HPDE6-E6E7 (cell line): Measurements from ENCODE around the gene C17orf114.

Source experiments
- DNase-seq: peaks from one replicate; pipeline ENCODE4 v3.0.0; 2011; ENCODE audit warnings: missing footprints; ENCODE audit errors: extremely low spot score

Gene C17orf114

DNA sequence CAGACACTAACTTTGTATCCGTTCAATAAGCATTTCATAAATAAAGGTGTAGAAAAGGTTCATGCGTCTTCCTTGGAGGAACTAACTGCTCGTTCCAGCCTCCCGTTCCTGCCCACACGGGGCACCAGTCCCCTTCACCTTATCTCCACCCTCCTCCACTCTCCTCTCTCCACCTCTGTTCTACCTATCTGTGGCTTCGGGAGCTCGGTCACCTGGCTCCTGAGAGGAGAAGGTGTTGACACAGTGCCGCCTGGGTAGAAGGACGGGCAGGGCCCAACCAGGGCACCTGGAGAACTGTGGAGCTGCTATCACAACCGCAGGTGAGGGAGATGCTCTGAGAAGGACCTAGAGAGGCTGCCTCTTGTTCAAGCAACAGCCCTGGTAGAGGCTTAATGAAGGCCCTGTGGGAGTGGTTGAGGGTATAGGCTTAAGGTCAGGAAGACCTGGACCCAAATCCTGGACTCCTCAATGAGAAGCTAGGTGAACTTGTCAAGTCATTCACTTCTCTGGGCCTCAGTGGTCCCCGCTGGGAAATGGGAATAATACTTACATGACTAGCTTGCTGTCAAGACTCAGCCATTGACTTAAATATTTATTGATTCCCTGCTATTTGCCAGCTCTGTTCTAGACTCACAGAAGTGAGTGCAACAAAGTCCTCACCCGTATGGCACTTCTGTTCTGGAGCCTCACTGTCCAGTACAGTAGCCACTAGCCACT lies 21.4 kb upstream of the C17orf114 start:
- no peak for DNase-seq

DNA sequence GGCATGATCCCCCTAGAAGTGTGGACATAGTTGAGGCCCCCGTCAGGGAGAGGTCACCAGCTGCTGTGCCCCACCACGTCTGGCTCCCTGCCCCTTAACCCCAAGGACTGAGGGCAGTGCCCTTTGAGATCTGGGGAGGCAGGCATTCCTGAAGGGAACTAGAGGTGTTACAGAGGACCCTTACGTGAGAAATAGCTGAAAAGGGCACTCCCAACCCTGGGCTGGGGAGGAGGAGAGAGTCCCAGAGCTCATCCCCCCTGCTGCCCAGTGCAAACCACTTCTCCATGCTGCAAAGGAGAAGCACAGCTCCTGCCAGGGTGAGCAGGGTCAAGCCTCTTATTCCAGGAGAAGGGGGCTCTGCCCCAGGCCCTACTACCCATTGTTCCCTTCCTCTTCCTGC lies 20.7 kb upstream of the C17orf114 start:
- DNase-seq: no peak

DNA sequence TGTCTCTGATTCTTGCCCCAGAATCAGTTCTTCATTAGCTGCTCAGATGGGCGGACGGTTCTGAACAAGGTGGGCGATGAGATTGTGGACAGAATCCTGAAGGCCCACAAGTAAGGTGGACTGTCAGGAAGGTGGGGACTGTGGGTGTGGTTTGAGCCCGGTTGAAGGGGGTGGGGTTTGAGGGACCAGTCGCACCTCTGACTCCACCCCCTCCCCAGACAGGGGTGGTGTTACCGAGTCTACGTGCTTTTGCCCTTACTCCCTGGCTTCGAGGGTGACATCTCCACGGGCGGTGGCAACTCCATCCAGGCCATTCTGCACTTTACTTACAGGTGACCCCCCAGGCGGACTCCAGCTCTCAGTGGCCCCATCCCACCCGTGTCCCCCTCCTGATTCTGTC lies 16.1 kb upstream of the C17orf114 start:
- no peak for DNase-seq

DNA sequence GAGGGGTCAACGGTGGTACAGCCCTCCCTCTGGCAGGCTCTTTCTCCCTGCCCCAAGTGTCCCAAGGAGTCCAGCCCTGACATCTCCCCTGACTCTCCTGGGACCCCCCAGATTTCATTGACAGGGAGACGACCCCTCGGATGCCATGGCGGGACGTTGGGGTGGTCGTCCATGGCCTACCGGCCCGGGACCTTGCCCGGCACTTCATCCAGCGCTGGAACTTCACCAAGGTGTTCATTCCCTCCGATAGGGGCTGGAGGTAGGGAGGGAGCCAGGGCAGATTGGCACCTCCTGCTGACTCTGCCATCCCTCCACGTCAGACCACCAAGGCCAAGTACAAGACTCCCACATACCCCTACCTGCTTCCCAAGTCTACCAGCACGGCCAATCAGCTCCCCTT lies 14.7 kb upstream of the C17orf114 start:
- no peak for DNase-seq

DNA sequence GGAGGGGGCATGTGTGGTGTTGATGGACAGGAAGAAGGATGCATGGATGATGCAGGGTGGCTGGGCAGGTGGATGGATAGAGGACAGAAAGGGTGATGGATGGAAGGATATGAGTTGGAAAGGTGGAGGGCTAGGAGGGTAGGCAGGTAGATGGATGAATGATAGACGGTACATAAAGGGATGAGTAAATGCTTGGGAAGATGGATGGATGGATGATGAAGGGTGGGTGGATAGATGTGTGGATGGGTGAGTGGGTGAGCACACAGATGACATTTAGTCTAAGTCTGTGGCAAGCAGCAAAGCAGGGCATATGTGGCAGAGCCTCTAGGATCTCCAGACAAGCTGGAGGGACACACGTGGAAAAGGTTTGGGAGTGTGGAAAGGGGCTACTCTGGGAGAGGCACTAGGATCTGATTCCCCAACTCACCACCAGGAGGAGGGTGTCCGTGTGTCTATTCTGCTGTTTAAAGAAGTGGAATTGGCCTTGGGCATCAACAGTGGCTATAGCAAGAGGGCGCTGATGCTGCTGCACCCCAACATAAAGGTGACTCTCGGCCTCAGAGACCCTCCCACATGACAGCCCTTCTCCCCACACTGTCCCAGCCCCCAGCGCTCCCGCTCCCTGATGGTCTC lies 13.0 kb upstream of the C17orf114 start:
- no peak for DNase-seq

DNA sequence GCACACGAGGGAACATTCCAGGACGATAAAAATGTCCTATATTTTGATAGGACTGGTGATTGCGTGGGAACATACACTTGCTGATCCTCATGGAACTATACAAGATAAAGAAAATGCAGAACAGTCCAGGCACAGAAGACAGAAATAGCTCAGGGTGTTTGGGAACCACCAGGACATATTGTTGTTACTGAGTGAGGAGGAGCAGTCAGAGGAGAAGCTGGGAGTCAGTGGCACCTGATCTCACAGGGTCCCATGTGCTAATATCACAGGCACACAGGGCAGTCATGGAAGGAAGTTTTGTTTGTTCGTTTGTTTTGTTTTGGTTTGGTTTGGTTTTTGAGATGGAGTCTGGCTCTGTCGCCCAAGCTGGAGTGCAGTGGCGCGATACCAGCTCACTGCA lies 10.6 kb upstream of the C17orf114 start:
- DNase-seq: no peak

DNA sequence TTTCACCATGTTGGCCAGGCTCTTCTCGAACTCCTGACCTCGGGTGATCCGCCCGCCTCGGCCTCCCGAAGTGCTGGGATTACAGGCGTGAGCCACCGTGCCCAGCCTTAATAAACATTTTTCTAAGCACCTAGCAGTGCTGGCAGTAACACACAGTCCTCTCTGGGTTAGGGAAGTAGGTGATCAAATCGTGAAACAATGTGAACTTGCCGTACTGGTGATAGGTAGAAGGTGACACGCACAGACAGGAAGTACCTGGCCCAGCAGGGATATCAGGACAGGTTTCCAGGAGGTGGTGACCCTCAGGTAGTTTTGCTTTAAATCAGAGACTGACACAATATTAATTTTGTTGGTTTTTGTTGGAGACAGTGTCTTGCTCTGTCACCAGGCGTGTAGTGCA lies 9.3 kb upstream of the C17orf114 start:
- no peak for DNase-seq

DNA sequence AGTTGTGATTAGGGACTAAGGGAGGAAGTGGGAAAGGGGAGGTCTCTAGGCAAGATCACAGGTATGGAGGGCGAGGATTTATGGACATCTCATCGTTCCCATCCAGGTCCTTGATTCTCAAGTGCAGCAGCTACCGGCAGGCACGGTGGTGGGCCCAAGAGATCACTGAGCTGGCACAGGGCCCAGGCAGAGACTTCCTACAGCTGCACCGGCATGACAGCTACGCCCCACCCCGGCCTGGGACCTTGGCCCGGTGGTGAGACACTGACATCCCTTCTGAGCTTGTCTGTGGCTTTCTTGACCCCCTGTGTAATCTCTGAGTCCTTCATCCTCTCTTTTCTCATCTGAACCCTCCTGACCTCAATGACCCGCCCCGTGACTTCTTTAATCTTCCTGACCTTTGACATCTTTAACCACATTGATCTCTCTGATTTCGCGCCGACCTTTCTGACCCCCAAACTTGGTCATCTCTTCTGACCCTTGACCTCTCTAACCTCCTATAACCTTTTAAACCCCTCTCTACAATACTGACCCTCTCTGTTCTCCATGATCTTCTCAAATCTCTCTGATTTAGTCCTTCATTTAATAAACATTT lies 8.7 kb upstream of the C17orf114 start:
- no peak for DNase-seq

DNA sequence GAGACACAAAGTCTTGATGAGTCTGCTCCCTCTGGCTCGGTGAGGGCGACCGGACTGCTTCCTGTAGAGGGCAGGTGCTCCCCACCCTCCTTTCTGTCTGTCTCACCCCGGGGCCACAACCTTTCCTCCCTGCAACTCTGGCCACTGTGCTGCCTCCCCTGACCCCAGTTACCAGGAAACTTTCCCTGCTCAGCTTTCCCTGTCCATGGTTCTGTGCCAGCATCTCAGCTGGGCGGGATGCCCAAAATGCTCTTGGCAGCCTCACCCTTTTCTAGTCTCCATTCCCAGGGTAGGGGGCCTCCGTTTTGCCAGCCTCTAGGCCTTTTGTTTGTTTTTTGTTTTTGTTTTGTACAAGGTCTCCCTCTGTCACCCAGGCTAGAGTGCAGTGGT lies 6.2 kb upstream of the C17orf114 start:
- DNase-seq: no peak

DNA sequence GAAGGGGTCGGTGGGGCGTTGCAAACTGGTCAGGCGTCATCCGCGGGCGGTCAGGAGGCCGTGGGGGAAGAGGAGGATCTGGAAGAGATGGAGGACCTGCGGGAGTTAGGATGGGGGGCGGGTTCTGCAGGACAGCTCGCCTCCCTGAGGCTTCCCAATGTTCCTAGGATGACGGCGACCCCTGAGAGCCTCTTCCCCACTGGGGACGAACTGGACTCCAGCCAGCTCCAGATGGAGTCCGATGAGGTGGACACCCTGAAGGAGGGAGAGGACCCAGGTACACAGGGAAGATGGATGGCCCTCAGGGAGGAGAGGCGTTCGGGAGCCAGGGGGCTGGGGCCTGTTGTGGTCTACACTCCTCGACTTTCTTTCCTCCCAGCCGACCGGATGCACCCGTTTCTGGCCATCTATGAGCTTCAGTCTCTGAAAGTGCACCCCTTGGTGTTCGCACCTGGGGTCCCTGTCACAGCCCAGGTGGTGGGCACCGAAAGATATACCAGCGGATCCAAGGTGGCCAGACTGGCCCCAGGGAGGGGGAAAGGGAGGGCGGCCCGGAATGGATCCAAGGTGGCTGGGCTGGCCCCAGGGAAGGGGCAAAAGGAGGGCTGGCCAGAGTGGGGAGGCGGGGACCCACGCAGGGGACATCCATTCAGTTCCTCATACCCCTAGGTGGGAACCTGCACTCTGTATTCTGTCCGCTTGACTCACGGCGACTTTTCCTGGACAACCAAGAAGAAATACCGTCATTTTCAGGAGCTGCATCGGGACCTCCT lies 5.7 kb upstream of the C17orf114 start:
- no peak for DNase-seq

DNA sequence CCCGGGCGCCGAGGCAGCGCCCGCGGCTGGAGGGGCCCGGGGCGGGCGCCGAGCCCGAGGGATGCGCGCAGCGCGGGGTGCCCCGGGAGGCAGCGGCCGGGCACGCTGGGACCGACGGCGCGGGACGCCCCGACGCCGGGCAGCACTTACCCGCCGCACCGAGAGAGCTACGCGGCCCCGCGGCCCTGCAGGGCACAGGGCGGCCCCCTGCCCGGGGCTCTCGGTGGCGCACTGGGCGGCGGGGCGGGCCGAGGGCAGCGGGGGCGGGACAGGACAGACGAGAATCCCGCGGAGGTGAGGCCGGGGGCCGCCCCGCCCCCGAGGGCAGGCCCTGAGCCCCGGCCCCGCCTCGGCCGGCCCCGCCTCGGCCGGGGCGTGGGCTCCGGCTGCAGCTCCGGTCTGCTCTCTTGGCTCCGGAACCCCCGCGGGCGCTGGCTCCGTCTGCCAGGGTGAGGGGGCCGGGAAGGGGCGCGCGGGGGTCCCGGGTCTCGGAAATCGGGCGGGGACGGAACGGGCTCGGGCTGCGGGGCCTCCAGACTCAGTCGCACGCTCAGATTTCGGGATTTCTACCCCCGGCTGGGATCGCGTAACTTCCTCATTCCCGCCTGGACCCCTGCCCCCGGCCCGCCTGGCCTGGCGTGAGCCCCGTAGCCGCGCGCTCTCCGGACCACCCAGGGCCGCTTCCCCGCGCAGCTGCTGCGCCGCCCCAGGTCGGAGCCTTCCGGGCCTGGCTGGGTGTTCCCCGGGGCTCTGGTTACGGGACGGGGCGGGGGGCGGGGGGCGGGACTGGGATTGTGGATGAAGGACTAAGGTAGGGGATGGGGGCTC lies 4.9 kb upstream of the C17orf114 start, which contains the start of gene PLD2:
Gene PLD2, plus strand, starts transcription at position 376 of the 828 bp plus-strand sequence. CDS start 621 bp downstream, outside the sequence.
- DNase-seq: peak; percentile 91

DNA sequence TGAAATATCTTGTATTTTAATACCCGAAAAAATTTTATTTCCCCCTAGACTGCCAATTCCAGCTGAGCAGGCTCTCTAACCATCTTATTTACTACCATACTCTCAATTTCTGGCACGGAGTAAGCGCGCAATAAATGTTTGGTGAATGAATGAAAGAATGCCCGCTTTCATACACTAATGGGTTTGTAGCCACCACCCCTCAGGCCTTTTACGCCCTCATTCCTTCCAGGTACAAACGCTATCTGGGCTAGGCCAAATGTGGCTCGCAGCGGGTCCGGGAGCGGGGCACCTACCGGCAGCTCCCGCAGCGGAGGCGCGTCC lies 4.3 kb upstream of the C17orf114 start:
- no peak for DNase-seq

DNA sequence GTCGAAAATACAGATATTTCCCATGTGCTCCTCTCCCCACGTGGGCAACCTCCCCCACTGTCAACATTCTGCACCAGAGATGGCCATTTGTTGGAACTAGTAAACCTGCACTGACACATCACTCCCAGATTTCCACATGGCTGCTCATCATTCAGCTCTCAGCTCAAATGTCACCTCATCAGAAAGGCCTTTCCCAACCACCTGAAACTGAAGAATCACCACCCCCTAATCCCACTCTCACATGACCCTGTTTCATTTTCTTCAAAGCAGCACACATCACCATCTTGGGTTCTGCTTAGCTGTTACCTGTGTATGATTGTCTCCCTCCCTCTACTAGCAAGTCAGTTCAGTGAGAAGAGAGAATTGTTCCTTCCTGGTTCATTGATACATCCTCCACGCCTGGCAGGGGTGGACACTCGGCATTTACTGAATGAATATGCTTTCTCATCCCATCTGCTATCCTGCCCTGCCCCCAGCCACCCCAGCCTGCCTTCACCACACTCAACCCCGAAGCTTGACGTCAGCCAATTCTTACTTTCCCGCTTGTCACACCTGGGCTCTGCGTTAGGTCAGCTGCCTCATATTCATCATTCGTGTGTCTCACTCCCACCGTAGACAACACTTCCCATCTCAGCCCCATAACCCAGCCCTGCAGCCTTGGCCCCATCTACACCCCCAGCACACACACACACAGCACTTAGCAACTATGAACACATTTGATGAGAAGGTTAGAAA lies 1.5 kb downstream of the C17orf114 start:
- DNase-seq: no peak

DNA sequence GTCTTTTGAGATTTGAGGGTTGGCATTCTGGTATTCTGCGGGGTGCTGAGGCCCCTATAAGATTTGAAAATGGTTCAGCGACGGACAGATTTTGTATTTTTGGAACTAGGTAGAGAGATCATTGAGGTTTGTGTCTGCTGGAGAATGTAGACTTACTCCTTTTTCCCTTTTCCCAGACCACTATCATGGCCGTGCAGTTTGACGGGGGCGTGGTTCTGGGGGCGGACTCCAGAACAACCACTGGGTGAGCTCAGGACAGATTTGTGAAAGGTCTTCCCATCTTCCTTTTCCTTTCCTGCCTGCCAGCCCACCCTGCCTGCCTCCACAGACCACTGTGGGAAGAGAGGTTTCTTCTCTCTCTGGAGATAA lies 5.6 kb downstream of the C17orf114 start:
- no peak for DNase-seq

DNA sequence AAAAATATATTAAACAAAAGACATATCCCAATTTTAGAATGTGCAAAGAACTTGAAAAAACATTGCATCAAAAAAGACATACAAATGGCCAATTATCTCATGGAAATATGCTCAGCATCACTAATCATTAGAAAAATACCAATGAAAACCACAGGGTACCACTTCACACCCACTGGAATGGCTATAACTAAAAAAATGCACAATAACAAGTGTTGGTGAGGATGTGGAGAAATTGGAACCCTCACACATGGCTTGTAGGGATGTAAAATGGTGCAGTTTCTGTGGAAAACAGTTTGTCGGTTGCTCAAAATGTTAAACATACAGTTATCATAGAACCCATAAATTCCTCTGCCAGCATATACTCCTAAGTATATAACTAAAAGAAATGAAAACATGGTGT lies 7.0 kb downstream of the C17orf114 start:
- DNase-seq: no peak

DNA sequence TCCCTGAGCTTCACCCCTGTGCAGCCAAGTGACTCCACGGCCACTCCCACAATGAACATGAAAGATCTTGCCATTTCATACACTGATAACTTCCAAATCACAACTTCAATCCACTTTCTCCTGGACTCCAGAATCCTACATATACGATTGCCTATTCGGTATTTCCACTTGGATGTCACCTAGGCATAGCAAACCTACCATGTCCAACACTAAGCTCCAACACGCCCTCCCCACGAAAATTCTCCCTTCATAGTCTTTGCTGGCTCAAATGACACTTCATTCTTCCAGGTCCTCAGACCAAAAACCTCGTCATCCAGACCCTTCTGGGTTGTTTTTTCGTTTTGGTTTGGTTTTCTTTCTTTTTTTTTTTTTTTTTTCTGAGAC lies 11.4 kb downstream of the C17orf114 start:
- DNase-seq: no peak

DNA sequence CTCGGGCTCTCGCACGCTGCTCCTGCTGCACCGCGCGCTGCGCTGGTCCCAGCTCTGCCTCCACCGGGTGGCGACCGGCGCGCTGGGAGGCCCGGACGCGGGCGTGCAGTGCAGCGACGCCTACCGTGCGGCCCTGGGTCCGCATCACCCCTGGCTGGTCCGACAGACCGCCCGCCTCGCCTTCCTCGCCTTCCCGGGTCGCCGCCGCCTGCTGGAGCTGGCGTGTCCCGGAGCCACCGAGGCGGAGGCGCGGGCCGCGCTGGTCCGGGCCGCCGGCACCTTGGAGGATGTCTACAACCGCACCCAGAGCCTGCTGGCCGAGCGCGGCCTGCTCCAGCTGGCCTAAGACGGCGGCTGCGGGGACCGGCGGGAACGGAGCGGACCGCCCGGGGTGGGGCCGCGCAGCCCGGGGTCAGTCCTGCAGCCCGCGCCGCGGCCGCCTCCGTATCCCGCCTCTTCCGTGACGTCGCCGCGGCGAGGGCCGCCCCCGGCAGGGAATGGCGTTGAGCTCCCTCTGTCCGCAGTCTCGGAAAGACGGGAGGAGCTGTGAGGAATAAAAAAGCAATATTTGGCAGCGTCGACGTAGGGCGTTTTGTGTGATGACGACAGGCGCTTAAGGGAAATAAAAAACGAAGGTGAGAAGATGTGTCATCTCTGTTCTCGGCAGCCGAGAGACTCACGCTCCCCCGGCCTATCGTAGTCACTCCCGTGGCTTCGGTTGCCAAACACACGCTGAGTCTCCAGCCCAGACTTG lies 12.0 kb downstream of the C17orf114 start:
- DNase-seq: peak; percentile 94

DNA sequence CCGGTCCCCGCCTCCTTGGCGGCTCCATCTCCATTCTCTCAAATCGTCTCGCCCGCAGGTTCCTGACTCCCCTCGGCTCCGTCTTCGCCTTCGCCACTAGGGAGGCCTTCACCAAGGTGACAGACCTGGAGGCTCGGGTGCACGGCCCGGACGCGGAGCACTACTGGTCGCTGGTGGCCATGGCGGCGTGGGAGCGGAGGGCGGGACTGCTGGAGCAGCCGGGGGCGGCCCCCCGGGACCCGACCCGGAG lies 12.5 kb downstream of the C17orf114 start:
- DNase-seq: no peak

DNA sequence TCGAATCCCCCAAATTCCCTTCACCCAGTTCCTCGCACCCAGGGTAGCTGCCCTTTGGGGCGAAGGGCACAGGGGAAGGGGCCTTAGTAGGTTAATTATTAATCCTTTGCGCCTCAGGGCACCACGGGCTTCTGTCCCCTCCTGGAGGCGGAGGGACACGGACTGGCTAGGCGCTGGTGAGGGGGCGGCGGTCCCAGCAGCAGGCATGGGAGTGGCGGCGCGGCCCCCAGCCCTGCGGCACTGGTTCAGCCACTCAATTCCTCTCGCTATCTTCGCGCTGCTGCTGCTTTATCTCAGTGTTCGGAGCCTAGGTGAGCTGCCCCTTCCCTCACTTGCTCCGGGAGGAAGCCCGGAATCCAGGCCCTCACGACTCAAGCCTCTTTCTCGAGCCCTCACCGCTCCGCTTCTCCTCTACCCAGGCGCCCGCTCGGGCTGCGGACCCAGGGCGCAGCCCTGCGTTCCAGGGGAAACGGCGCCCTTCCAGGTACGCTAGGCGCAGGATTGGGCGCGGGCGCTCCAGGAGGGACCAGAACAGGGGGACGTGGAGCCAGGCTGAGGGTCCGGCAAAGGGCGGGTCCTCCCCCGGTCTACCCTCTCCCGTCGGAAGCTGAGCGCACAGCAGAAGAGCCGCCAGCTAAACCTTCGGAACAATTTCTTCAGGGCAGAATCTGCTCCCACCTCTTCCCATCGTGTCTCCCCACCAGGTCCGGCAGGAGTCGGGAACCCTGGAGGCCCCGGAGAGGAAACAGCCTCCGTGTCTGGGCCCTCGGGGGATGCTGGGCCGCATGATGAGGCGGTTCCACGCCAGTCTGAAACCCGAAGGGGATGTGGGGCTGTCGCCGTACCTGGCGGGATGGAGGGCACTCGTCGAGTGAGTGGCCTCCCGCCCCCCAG lies 13.1 kb downstream of the C17orf114 start, which contains the start of gene GLTPD2:
Gene GLTPD2, plus strand, starts transcription at position 158 of the 894 bp plus-strand sequence. Its CDS starts 48 bp downstream, at position 206.
- DNase-seq: no peak
